Epidermal melanocyte (primary cell): ENCODE results near the gene APOO.
"Not testable (repeated sequence)": the region's sequence is repeated elsewhere in the genome, so short reads cannot be mapped to it uniquely, and the experiment has no call there.

Source experiments
- DNase-seq: peaks from one replicate; pipeline ENCODE4 v3.0.0; 2011; ENCODE audit warnings: low spot score; ENCODE audit not compliant: insufficient read length

Gene APOO

GRCh38 chrX:23904096-23904495 lies 3.6 kb downstream of the APOO start:
- DNase-seq: peak; percentile 22

GRCh38 chrX:23902419-23902818 lies 5.3 kb downstream of the APOO start:
- peak; percentile 28 for DNase-seq

DNA sequence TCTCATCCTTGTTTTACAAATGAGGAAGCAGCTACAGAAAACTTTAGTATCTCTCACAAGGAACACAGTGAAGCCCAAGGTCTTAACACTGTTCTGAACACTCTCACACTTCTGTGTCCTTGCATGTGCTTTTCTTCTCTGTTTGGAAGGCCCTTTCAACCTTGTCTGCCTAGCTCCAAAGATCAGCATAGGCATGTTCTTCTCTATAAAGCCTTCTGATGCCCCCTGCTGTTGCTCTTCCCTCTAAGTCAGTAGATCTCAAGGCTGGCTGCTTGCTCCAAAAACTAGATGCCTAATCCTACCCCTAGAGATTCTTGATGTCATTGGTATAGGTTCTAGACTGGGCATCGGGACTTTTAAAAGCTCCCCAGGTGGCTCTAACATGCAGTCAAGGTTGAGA lies 5.9 kb downstream of the APOO start:
- peak; percentile 37 for DNase-seq

DNA sequence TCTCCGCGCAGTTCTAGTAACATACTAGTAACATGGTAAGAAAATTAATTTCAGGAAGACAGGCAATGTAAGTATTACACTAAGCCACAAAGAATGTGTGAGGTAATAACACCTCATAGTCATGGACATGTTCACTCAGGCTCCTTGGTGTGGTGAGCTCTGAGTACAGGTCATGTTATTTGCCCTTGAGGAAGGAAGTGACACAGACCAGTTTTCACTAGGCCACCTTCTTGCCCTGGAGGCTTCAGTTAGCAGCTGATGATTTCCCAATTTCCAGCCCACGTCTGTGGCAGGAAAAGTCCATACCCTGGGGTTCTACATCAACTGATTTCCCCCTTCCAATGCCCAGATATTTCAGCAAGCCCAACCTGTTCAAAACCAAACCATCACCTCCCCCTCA lies 6.7 kb downstream of the APOO start:
- no peak for DNase-seq

GRCh38 chrX:23900220-23900797 lies 7.4 kb downstream of the APOO start:
- DNase-seq: no peak

- no peak for DNase-seq
Observed at GRCh38 chrX:23898412-23898959, 9.3 kb downstream of the APOO start.

- no peak for DNase-seq
Observed at GRCh38 chrX:23896981-23897380, 10.8 kb downstream of the APOO start.

DNA sequence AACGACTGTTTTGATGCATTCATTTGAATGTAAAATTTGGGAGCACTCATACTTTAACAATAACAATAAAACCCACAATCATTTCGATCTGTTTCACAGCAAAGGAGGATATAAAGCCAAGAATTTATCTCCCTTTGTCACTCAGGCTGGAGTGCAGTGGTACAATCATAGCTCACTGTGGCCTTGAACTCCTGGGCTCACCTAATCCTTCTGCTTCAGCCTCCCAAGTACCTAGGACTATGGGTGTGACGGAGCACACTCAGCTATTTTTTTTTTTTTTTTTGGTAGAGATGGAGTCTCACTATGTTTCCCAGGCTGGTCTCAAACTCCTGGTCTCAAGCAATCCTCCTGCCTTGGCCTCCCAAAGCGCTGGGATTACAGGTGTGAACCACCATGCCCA lies 11.2 kb downstream of the APOO start:
- DNase-seq: not testable (repeated sequence)

GRCh38 chrX:23894993-23895392 lies 12.7 kb downstream of the APOO start:
- not testable (repeated sequence) for DNase-seq

- no peak for DNase-seq
Observed at GRCh38 chrX:23890933-23891332, 16.8 kb downstream of the APOO start.

- no peak for DNase-seq
Observed at GRCh38 chrX:23888887-23889501, 18.7 kb downstream of the APOO start.

DNA sequence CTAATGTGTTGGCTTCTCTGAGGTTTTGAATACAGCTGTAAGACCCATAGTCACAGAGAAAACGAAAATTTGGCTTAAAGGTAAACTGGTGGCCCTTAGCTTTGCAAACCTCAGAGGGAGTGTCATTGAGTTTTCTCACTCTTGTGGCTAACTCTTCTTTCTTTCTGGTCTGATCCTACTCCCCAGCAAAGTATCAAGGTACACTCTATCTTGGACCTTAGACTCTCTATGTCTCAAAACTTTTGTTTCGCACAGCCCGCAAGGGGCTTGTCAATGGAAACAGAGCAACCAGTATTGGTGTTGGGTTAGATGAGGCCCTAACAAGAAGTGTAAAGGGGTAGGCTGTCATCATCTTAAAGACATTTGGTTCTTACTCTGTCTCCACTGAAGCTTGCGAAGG lies 19.8 kb downstream of the APOO start:
- no peak for DNase-seq

- DNase-seq: no peak
Observed at GRCh38 chrX:23887451-23887850, 20.3 kb downstream of the APOO start.

DNA sequence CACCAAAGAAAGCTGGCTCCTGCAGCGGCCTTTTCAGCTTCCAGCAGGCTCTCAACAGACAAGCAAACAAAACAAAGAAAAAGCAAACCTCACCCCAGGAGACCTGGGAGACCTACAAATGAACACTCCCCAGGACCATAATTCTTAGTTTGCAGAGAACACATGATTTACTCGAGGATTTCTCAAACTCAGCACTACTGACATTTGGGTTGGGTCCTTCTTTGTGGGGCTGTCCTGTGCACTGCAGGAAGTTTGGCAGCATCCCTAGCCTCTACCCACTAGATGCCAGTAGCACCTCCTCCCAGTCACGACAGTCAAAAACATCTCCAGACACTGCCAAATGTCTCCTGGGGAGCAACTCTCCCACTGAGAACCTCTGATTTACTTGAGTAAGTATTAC lies 21.9 kb downstream of the APOO start:
- DNase-seq: no peak

DNA sequence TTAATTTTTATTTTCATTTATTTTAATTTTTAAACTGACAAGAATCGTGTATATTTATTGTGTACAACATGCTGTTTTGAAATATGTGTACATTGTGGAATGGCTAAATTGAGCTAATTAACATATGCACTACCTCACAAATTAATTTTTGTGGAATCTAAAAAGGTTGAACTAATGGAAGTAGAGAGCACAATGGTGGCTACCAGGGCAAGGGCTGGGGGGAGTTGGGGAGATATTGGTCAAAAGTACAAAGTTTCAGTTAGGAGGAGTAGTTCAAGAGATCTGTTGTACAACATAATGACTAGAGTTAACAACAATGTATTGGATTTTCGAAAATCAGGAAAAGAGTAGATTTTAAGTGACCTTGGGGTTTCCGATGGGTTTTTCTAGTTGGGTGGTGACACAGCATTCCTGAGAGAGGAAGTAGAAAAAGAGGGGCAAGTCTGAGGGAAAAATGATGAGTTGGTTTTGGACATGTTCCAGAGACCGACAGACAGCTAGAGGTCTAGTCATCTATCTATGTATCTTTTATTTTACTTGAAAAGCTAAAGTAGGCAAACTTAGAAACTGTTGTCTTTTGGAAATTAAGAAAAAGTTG lies 23.2 kb downstream of the APOO start:
- no peak for DNase-seq

- DNase-seq: peak; percentile 45
Observed at GRCh38 chrX:23883737-23884354, 23.9 kb downstream of the APOO start.

GRCh38 chrX:23879380-23880090 lies 28.2 kb downstream of the APOO start:
- no peak for DNase-seq

DNA sequence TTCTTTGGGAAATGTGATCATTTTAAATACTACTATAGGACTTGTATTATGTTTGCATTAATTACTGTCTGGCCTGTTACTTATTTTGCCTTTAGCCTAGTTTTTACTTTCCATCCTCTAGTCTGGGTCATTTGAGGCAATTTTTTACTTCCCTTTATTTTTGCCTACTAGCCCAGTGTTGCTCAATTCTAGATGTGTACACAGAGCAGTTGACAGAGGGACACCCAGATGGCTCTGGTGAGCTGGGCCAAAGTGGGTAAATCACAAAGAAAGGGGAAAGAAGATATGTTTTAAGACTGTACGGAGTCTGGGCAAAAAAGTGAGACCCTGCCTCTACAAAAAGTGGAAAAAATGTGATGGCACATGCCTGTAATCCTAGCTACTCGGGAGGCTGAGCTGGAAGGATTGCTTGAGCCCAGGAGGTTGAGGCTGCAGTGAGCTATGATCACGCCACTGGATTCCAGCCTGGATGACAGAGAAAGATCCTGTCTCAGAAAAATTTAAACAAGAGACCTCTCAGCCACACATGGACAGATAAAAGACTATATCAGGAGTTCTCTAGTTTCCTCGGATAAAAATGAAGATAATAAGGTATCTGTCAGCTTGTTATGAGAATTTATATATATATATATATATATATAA lies 35.7 kb downstream of the APOO start:
- DNase-seq: no peak

- DNase-seq: no peak
Observed at GRCh38 chrX:23870041-23870440, 37.7 kb downstream of the APOO start.

DNA sequence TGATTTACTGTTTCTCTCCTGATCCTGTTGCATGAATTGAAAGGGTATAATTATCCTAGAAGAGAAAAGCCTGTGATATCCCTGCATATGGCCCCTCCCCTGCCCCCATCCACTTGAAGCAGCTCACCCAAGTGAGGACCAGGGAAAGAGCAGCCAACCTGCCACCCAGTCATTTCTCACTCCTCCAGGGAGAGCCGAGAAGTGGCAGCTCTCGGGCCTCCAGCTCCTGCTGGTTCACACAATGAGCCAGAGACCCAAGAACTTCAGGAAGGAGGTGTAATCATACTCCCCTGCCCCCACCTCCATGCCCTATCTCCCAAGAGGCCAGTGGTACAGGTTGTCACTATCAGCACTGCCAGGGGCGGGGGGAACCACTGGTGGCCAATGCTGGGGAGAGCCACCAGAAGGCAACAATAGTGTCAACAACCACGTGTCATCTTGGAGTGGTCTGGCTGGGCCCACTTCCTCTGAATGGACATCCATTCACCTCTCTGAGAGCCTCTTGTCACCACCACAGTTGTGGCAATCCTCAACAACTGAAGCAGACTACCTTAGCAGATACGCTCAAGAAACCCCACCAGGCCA lies 42.9 kb downstream of the APOO start:
- no peak for DNase-seq

DNA sequence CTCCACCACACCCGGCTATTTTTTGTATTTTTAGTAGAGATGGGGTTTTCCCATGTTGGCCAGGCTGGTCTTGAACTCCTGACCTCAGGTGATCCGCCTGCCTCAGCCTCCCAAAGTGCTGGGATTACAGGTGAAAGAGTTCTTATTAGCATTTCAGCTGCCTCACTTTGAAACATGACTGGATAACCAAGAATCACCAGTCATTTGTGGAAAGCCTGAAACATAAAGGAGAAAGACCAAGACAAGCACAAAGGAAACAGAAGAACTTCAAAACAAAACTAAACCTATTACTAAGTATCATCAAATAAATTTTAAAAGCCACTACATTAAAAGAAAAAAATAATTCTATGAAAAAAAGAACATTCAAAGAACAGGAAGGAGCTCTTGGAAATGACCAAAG lies 45.8 kb downstream of the APOO start:
- not testable (repeated sequence) for DNase-seq
